ENCODE measurements around the gene ZNF862.

The ZNF862 gene

GRCh38 chr7:149838224-149838991 lies at the start of gene ZNF862:
TSS of gene ZNF862 (plus strand) at chr7:149838375. CDS start at chr7:149838612, 237 bp downstream.
- peak; percentile 92 for DNase-seq

GRCh38 chr7:149789101-149789500 lies 49.1 kb upstream of the ZNF862 start:
- no peak for DNase-seq

GRCh38 chr7:149790146-149790548 lies 48.0 kb upstream of the ZNF862 start:
- no peak for DNase-seq

- no peak for DNase-seq
Observed at GRCh38 chr7:149790754-149791360, 47.3 kb upstream of the ZNF862 start.

- no peak for DNase-seq
Observed at GRCh38 chr7:149791411-149792219, 46.6 kb upstream of the ZNF862 start.

DNA sequence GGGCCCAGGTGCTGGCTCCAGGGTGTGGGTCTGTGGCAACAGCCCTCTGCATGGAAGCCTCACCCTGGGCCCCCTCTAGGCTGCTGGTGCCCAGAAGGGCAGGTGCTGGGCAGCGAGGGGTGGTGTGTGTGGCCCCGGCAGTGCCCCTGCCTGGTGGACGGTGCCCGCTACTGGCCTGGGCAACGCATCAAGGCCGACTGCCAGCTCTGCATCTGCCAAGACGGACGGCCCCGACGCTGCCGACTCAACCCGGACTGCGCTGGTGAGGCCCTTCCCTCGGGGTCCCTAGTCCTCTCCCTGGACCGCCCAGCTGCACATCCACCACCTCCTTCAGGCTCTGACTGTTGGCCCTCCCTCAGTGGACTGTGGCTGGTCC lies 46.0 kb upstream of the ZNF862 start:
- DNase-seq: no peak

GRCh38 chr7:149793261-149793660 lies 44.9 kb upstream of the ZNF862 start:
- no peak for DNase-seq

DNA sequence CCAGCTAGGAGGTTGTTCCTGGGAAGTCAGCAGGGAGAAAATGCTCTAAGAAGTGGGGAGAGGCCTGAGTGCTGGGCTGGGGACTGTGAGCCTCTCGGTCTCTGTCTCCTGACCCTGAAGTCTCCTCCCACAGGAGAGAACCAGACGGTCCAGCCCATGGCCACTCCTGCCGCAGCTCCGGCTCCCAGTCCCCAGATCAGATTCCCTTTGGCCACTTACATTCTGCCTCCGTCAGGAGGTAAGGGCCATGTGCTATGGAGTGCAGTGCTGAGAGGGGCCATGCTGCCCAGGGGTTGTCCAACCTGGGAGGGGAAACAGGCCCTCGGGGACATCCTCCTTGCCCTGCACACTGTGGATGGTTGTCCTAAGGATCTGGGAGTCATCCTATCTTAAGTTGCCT lies 43.5 kb upstream of the ZNF862 start:
- DNase-seq: no peak

DNA sequence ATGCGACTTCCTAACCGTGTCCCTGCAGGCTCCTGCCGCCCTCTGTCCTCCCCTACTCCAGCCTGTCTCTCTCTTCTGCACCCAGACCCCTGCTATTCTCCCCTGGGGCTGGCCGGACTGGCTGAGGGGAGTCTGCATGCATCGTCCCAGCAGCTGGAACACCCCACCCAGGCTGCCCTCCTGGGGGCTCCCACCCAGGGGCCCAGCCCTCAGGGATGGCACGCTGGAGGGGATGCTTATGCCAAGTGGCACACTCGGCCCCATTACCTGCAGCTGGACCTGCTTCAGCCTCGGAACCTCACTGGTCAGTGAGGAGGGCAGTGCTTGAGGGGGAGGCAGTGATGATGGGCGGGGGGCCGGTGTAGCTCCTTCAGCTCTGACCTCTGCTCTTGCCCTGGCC lies 43.0 kb upstream of the ZNF862 start:
- DNase-seq: no peak

- DNase-seq: no peak
Observed at GRCh38 chr7:149796287-149796860, 41.8 kb upstream of the ZNF862 start.

GRCh38 chr7:149797771-149798170 lies 40.4 kb upstream of the ZNF862 start:
- no peak for DNase-seq

- DNase-seq: no peak
Observed at GRCh38 chr7:149799397-149800168, 38.6 kb upstream of the ZNF862 start.

DNA sequence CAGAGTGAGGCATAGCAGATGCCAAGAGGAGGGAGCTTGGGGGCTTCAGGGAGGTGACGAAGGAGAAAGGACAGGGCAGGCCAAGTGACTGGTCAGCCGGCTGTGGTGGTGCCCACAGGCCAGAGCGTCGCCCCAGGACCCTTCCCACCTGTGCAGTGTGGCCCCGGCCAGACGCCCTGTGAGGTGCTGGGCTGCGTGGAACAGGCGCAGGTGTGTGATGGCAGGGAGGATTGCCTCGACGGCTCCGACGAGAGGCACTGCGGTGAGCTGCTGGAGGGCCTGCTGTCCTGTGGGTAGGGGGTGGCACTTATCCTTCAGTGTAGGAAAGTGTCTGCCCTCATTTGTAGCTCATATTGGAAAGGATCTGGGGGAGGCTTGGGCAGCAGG lies 38.0 kb upstream of the ZNF862 start:
- DNase-seq: no peak

DNA sequence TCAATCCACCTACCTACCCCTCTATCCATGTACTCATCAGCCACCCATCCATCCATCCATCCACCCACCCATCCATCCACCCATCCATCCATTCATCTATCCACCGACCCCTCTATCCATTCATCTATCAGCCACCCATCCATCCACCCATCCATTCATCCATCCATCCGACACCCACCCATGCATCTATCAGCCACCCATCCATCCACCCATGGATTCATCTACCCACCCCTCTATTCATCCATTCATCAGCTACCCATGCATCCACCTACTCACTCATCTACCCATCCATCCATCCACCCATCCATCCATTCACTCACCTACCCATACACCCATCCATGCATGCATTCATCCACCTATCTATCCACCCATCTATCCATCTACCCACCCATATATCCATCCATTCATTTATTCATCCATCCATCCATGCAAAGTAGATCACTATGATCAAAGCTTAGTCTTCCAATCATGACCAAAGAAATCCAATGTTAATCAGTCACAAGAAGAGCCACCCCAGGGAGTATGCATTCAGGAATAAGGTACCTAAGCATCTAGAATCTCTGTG lies 37.1 kb upstream of the ZNF862 start:
- DNase-seq: no peak

GRCh38 chr7:149801816-149802215 lies 36.4 kb upstream of the ZNF862 start:
- DNase-seq: no peak

- no peak for DNase-seq
Observed at GRCh38 chr7:149802966-149803365, 35.2 kb upstream of the ZNF862 start.

DNA sequence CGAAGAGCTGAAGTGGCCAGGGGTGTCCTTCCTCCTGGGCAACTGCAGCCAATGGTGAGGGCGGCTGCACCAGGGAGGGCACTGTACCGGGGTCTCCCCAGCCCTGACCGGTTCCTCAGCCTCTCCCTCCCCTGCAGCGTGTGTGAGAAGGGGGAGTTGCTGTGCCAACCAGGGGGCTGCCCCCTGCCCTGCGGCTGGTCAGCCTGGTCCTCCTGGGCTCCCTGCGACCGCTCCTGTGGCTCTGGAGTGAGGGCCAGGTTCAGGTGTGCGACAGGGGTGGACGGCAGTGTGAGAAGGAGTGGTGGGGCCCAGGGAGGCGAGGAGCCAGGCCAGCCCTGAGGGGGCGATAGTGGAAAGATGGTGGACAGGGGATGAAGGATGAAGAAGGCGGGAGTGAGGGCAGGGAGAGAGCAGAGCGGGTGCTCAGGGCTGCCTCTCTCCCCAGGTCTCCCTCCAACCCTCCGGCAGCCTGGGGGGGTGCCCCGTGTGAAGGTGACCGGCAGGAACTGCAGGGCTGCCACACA lies 34.6 kb upstream of the ZNF862 start:
- DNase-seq: no peak

DNA sequence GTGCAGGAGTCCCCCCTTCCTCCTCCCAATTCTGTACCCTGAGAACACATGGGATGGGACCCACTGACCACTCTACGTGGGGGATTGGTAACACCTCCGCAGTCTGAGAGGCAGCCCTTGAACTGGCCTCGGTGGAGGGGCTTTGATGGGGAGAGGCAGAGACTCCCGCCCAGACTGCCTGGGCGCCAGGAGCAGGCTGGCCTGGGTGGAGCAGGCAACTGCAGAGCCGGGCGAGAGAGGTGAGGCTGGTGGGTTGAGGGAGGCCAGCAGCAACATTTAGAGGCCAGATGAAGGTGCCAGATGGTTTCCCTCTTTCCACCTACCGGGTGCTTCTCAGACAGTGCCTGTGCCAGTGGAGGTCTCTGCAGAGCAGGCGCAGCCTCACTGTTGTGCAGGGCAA lies 34.1 kb upstream of the ZNF862 start:
- DNase-seq: no peak

GRCh38 chr7:149806726-149807125 lies 31.4 kb upstream of the ZNF862 start:
- no peak for DNase-seq

DNA sequence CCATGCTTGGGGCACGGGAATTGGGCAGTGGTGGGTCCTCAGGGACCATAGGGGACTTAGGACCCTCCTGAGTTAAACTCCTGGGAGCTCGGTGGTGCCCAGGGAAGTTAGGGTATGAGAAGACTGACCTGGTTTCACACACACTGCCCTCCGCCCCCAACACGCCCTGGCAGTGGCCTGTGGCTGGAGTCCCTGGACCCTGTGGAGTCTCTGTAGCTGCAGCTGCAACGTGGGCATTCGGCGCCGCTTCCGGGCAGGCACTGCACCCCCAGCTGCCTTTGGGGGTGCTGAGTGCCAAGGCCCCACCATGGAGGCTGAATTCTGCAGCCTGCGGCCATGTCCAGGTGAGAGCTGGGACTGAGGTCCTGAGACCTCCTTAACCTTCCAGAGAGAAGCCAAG lies 29.9 kb upstream of the ZNF862 start:
- no peak for DNase-seq

DNA sequence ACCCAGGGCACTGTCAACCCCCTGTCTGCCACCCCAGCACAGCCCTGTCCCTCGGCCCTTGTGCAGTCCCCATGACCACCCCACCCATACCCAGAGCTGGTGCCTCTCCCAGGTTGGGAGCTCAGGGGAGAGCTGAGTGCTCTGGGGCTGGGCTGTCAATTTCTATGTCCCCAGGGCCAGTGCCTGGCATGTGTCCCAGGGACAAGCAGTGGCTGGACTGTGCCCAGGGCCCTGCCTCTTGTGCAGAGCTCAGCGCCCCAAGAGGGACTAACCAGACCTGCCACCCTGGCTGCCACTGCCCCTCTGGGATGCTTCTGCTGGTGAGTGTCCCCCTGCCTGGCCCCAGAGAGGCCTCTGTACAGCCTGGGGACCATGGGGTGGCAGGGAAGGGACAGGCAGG lies 29.0 kb upstream of the ZNF862 start:
- DNase-seq: no peak

DNA sequence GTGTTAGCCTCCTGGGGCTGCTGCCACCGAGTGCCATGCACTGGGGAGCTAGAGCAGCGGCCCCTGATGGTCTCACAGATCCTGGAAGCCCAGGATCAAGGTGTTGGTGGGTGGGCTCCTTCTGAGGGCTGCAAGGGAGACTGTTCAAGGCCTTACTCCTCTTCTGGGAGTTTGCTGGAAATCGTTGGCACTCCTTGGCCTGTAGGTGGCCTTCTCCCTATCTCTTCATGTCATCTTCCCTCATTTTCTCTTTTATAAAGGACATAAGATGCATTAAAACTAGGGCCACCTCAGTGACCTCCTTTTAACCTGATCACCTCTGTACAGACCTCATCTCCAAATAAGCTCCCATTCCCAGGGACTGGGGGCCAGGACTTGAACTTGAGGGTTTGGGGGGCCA lies 27.0 kb upstream of the ZNF862 start:
- DNase-seq: no peak
